ENCODE results near the gene ADGB.
A peak's percentile ranks its signal among the peaks of the same experiment; 100 is the strongest.

The ADGB gene

DNA sequence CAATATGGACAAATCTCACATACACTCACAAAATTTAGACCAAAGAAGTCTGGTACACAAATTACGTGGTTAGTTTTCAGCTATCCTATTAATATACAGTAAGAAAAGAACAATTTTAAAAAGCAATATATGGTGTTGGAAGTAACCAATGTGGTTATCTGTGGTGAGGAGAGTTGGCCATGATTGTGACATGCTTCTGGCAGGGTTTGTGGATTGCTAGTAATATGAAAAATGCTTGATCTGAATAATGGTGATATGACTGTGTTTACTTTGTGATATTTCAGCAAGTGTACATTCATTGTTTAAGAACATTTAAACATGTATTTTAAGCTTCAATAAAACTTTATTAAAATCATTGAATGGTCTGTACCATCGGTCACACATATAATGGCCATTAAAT is 99.1 kb downstream of the ADGB start:
- no peak overlapping the region for H3K27ac ChIP-seq
- TF ChIP-seq CTCF (conservative IDR thresholded peaks at IDR 0.05), result no peak

GRCh38 chr6:146700078-146700686 is 101.4 kb downstream of the ADGB start:
- no peak overlapping the region for H3K27ac ChIP-seq
- peak; percentile 80 for TF ChIP-seq CTCF (conservative IDR thresholded peaks at IDR 0.05)

DNA sequence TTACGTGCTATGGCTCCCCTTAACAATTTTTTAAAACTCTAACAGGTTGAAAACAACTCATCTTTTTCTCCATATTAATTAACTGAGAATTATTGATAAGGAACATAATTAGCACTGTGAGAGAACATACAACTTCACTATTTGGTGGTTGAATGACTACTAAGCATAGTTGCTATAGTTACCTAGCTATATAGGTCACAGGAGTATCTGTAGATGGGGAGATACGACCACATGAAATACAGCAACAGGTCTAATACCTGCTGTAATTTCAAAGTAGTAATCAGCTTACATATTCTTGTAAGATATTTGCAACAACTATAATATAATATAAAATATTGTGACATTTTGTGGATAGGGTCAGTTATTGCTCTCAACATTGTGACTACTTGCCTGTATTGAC is 102.9 kb downstream of the ADGB start:
- no peak overlapping the region for H3K27ac ChIP-seq
- no peak for TF ChIP-seq CTCF (conservative IDR thresholded peaks at IDR 0.05)

DNA sequence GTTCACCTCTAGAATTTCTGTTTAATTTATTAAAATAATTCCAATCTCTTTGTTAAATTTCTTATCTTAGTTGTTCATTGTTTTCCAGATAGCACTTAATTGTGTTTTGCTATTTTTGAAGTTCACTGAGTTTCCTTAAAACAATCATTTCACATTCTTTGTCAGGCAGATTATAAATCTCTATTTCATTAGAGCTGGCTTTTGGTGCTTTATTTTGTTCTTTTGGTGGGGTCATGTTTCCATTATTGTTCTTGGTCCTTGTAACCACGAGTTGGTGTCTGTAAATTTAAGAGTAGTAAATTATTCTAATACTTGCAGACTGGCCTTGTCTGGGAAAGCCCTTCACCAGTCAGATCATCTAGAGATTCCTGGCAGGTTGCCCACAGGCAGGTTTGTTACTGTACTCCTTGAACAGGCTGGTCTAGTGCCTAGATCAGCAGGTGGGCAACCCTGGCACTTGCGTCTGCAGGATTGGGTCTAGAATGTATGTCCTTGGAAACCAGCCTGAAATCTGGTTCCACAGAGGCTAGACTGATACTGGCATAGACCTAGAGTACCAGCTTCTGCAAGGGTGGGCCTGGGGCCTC is 110.4 kb downstream of the ADGB start:
- no peak overlapping the region for H3K27ac ChIP-seq
- no peak for TF ChIP-seq CTCF (conservative IDR thresholded peaks at IDR 0.05)

- H3K27ac ChIP-seq, result no peak overlapping the region
- TF ChIP-seq CTCF (conservative IDR thresholded peaks at IDR 0.05), result no peak
Measured at GRCh38 chr6:146719387-146719786, 120.6 kb downstream of the ADGB start.

- TF ChIP-seq CTCF (conservative IDR thresholded peaks at IDR 0.05), result no peak
- H3K27ac ChIP-seq, result no peak overlapping the region
Measured at GRCh38 chr6:146739696-146740095, 140.9 kb downstream of the ADGB start.

DNA sequence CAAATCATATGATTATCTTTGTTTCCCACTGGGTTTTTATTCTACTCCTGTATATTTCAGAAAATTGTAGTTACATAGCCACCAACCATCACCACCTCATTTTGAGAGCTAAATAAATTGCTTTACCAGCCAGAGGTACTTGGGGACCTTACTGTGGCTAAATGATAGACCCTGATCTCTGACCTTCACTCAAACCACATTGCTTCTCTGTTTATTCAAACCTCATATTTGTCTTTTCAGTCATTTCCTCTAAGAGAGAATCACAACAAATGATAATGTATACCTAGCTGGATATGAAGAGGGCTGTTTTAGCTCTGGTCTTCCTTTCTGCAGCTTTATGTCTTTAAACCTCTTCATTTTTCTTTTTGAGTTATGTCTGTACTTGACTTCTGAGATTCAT is 142.8 kb downstream of the ADGB start:
- no peak overlapping the region for H3K27ac ChIP-seq
- TF ChIP-seq CTCF (conservative IDR thresholded peaks at IDR 0.05), result no peak

Data from VCaP (cell line).